Measurements from ENCODE around the gene FHIP1B.

FHIP1B gene

DNA sequence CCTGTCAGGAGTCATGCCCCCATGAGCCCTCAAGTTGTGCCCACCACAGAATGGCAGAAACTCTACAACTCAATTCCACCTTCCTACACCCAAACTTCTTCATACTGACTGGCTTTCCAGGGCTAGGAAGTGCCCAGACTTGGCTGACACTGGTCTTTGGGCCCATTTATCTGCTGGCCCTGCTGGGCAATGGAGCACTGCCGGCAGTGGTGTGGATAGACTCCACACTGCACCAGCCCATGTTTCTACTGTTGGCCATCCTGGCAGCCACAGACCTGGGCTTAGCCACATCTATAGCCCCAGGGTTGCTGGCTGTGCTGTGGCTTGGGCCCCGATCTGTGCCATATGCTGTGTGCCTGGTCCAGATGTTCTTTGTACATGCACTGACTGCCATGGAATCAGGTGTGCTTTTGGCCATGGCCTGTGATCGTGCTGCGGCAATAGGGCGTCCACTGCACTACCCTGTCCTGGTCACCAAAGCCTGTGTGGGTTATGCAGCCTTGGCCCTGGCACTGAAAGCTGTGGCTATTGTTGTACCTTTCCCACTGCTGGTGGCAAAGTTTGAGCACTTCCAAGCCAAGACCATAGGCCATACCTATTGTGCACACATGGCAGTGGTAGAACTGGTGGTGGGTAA is 35.1 kb downstream of the FHIP1B start, which contains the start of gene OR52W1:
OR52W1 (plus strand) TSS at position 51 of the 637 bp plus-strand sequence; CDS start at position 51, 0 bp downstream.
- DNase-seq = no peak

- no peak for DNase-seq
Measured at GRCh38 chr11:6197466-6198200, 36.8 kb downstream of the FHIP1B start.

DNA sequence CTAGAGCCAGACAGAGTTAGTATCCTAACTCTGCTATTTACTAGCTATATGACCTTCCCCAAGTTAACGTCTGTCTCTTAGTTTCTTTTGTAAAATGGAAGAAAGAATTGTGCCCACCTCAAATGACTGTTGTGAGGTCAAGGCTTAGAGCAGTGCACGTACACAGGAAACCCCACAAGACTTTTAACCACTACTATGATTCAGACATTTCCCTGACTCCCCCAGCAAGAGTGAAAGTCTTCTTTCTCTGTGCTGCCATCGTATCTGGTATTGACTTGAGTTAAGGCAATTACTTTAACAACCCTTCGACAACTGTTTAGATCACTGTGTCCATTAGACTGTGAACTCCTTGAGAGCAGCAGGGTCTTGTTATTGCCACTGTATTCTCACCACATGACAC is 38.0 kb downstream of the FHIP1B start:
- DNase-seq = no peak

DNA sequence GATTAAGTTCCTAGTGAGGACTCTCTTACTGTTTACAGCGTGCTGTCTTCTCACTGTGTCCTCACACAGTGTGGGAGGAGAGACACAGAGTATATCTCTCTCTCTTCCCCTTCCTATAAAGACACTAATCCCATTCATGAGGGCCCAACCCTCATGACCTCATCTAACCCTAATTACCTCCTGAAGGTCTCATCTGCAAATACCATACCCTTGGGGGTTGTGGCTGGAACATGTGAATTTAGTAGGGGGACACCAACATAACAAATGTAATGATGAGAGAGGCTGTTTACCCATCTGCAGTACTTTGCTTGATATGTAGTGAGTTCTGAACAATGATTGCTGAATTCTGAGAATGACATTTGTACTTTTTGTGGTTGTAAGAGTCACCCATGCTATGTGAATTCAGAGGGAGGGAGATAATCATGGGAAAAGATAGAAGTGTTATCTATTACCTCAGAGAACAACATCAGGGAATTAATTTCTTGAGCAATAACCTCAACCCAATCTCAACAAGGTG is 40.3 kb downstream of the FHIP1B start:
- DNase-seq = no peak

- no peak for DNase-seq
Measured at GRCh38 chr11:6191742-6192141, 42.7 kb downstream of the FHIP1B start.

- DNase-seq = no peak
Measured at GRCh38 chr11:6175440-6175839, 59.0 kb downstream of the FHIP1B start.

DNA sequence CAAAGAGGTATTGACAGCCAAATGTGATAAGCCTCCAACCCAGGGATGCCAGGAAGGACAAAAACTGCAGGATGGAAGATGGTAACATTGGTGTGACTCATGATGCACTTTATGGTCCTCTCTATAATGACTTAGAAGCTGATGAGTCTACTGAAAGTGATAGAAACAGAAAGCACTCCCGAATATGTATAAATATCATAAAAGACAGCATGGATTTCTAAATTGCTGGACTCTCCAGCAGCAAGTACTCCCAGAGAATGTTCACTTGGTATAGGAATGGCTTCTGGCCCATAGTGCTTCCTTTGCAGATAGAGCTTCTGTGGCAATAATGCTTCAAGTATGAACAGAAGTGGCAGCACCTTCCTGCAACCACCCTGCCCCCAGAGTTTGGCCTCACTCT is 64.2 kb downstream of the FHIP1B start, which contains the start of gene OR52B2:
OR52B2 (minus strand) TSS at position 101 of the 400 bp plus-strand sequence; CDS start at position 101, 0 bp downstream.
- no peak for DNase-seq
